Adrenal gland (tissue), 12 donors: ENCODE results near the gene OMD. TPM values are rescaled to one million over a fixed set of nuclear protein-coding genes. Genes with fewer than 3 reads are reported as not detected.

Experiments
- DNase-seq, 7 donors: peaks; one replicate each; pipeline ENCODE4 v3.0.0-alpha.2; 2019 to 2020
- H3K27ac ChIP-seq, 5 donors: fragments of 200-600 bp; sonication (generic) in 4 of 5; 1 replicate in 3 of 5; 2 replicates in 2 of 5; pipeline versions ENCODE4 v1.5.1 to v1.8.0; 2016 to 2020; ENCODE audit warnings: mild to moderate bottlenecking in 1 of 5
- H3K27me3 ChIP-seq: fragments of 200-600 bp; 2 replicates; pipeline ENCODE4 v1.8.0; 2021
- H3K36me3 ChIP-seq, 2 donors: fragments of 200-600 bp; replicated peaks in 1 of 2; 1 replicate in 1 of 2; 2 replicates in 1 of 2; pipeline versions ENCODE4 v1.5.1 to v1.8.0; 2018 to 2022
- H3K4me1 ChIP-seq, 2 donors: fragments of 200-600 bp; replicated peaks in 1 of 2; 1 replicate in 1 of 2; 2 replicates in 1 of 2; pipeline versions ENCODE4 v1.5.1 to v1.8.0; 2018 to 2021
- H3K4me3 ChIP-seq, 4 donors: fragments of 200-600 bp; sonication (generic) in 3 of 4; one replicate each; pipeline ENCODE4 v1.5.1; 2016 to 2018
- H3K9me3 ChIP-seq, 3 donors: fragments of 200-600 bp; sonication (generic) in 1 of 3; replicated peaks in 1 of 3; 1 replicate in 2 of 3; 2 replicates in 1 of 3; pipeline versions ENCODE4 v1.5.1 to v1.8.0; 2016 to 2021
- CTCF ChIP-seq, 6 experiments: fragments of 450-650 bp in 4 of 6; fragments of 200-600 bp in 2 of 6; sonication (generic) in 1 of 6; IDR thresholded peaks; 1 replicate in 5 of 6; 2 replicates in 1 of 6; pipeline versions ENCODE4 v1.5.1 to v1.8.0; 2016 to 2021; ENCODE audit warnings: antibody characterized with exemption in 6 of 6, mild to moderate bottlenecking in 2 of 6, moderate library complexity in 1 of 6
- POLR2A ChIP-seq, 2 donors: fragments of 450-650 bp; IDR thresholded peaks; one replicate each; pipeline ENCODE4 v1.6.1; 2017; ENCODE audit warnings: antibody characterized with exemption in 2 of 2, mild to moderate bottlenecking in 2 of 2, moderate library complexity in 1 of 2
- WGBS, 4 donors: extraction: QIAGEN DNeasy Blood & Tissue Kit in 2 of 4; methylation state at CpG; one replicate each; pipeline versions ENCODE4 v1.1.5 to v1.1.7; 2013 to 2017; 5-methylcytosine and 5-hydroxymethylcytosine counted together
- intact Hi-C, 2 donors: fragments of 100-400 bp; cut with DNase I; formaldehyde crosslinking; loops; one replicate each; pipeline versions ENCODE4 v1.14.1 to v1.15.0; 2022 to 2023
- polyA plus RNA-seq, 3 donors: library from polyadenylated mRNA; stranded (reverse); fragments of 200-250 nt in 2 of 3; fragments of 350-450 nt in 1 of 3; fragmentation: Illumina TruSeq in 1 of 3; extraction: RNeasy Lipid Tissue Mini Kit (QIAGEN cat#74804) in 1 of 3; gene quantifications; one replicate each; pipeline ENCODE4 v1.2.3, GENCODE V29; 2013 to 2014
- total RNA-seq, 9 donors: library from RNA; depleted of rRNA in 4 of 9; stranded (reverse); fragments of >200 nt in 4 of 9; fragments of 120-200 nt in 1 of 9; fragmentation: NEBNext Ultra II Directional in 1 of 9; extraction: Animal tissue kit (Norgen Biotek cat#: 25700) in 1 of 9; gene quantifications; one replicate each; pipeline versions ENCODE4 v1.1.0 to v1.2.4, GENCODE V29; 2013 to 2023
- donor health status: healthy with polysubstance abuse.
- donor health status: Bipolar disorder and iron deficiency.
- donor health status: DM: yes; HTN: yes; CAD: no.
- donor health status: DM: no; HTN: no; CAD: no.
- donor health status: DM: no; HTN: no; CAD: no.
- donor health status: DM: yes; HTN: yes; CAD: no.

Gene OMD
- total and polyA plus RNA-seq, 12 donors: 0.72 to 18.1 (median 6.8) TPM

- H3K4me3 ChIP-seq: no peak overlapping the region
- intact Hi-C loops: loop anchor here in 1 of 2 donors (10.0 kb wide), 1 partner anchor 304 kb away; no protein-coding TSS in a partner anchor
- DNase-seq: no peak
Observed at GRCh38 chr9:92438900-92439526, 14.7 kb upstream of the OMD start.

GRCh38 chr9:92435263-92435662, 11.0 kb upstream of the OMD start:
- no peak for DNase-seq
- no peak overlapping the region for H3K27ac ChIP-seq
- H3K27me3 ChIP-seq: no peaks in the 10 kb centered on the region
- intact Hi-C loops: loop anchor here in 1 of 2 donors (10.0 kb wide), 1 partner anchor 300 kb away; no protein-coding TSS in a partner anchor
- no peaks in the 10 kb centered on the region for H3K4me1 ChIP-seq
- 88 to 93% (median 90%) methylated on average over 1 of the region's 1 CpG for WGBS, 4 donors
- TF ChIP-seq CTCF (IDR thresholded peaks at IDR 0.05): no peak
- H3K36me3 ChIP-seq: no peaks in the 10 kb centered on the region
- H3K4me3 ChIP-seq: no peak overlapping the region
- no peaks in the 10 kb centered on the region for H3K9me3 ChIP-seq

More at GRCh38 chr9:92438900-92439526, 14.7 kb upstream of the OMD start:
- H3K9me3 ChIP-seq: no peaks in the 10 kb centered on the region
- WGBS, 4 donors: 65 to 80% (median 67%) methylated on average over 5 of the region's 5 CpGs
- peak in 5 of 6 experiments; percentile 5 to 56 (median 36) for TF ChIP-seq CTCF (IDR thresholded peaks at IDR 0.05)
- no peak for TF ChIP-seq POLR2A (IDR thresholded peaks at IDR 0.05)
- H3K36me3 ChIP-seq: no peaks in the 10 kb centered on the region
- H3K27ac ChIP-seq: no peak overlapping the region
- H3K27me3 ChIP-seq: no peaks in the 10 kb centered on the region
- no peaks in the 10 kb centered on the region for H3K4me1 ChIP-seq

GRCh38 chr9:92432972-92433548, 8.8 kb upstream of the OMD start:
- intact Hi-C loops: loop anchor here in 1 of 2 donors (10.0 kb wide), 1 partner anchor 298 kb away; no protein-coding TSS in a partner anchor
- Histone ChIP-seq H3K27me3 (no peaks in the 10 kb centered on the region), H3K9me3 (no peaks in the 10 kb centered on the region), H3K36me3 (no peaks in the 10 kb centered on the region), H3K4me1 (no peaks in the 10 kb centered on the region), H3K4me3 (no peak overlapping the region), H3K27ac (peak overlapping the region in 1 of 5 donors; percentile 3)
- WGBS, 4 donors: 86 to 92% (median 89%) methylated on average over 5 of the region's 5 CpGs
- no peak for DNase-seq
- TF ChIP-seq CTCF (IDR thresholded peaks at IDR 0.05): no peak
- no peak for TF ChIP-seq POLR2A (IDR thresholded peaks at IDR 0.05)

GRCh38 chr9:92432350-92432749, 8.1 kb upstream of the OMD start:
- Histone ChIP-seq H3K4me3 (peak overlapping the region in 1 of 4 donors; percentile 8), H3K27ac (no peak overlapping the region), H3K4me1 (no peaks in the 10 kb centered on the region), H3K9me3 (no peaks in the 10 kb centered on the region), H3K27me3 (no peaks in the 10 kb centered on the region), H3K36me3 (no peaks in the 10 kb centered on the region)
- no peak for DNase-seq
- 81 to 86% (median 84%) methylated on average over 5 of the region's 5 CpGs for WGBS, 4 donors
- intact Hi-C loops: loop anchor here in 1 of 2 donors (10.0 kb wide), 1 partner anchor 298 kb away; no protein-coding TSS in a partner anchor
- TF ChIP-seq POLR2A (IDR thresholded peaks at IDR 0.05): no peak
- TF ChIP-seq CTCF (IDR thresholded peaks at IDR 0.05): no peak
